Body of pancreas (tissue), 4 donors: Measurements from ENCODE around the gene MLLT10. TPM values are rescaled to one million over a fixed set of nuclear protein-coding genes. Genes with fewer than 3 reads are reported as not detected.

ENCODE experiments used
- ATAC-seq: fragments of 150-250 bp; one replicate; pipeline ENCODE4 v1.9.1; 2016
- DNase-seq, 4 donors: peaks; one replicate each; pipeline ENCODE4 v3.0.0-alpha.2; 2019
- H3K27ac ChIP-seq, 4 donors: fragments of 200-600 bp; sonication (generic); 1 replicate in 3 of 4; 2 replicates in 1 of 4; pipeline versions ENCODE4 v1.5.1 to v1.6.1; 2016 to 2019; ENCODE audit warnings: mild to moderate bottlenecking in 1 of 4, mixed read lengths in 1 of 4, moderate library complexity in 1 of 4
- H3K27me3 ChIP-seq, 2 donors: fragments of 200-600 bp; sonication (generic); one replicate each; pipeline ENCODE4 v1.6.0; 2016; ENCODE audit warnings: mild to moderate bottlenecking in 1 of 2
- H3K36me3 ChIP-seq, 2 donors: fragments of 200-600 bp; sonication (generic); replicated peaks in 1 of 2; 2 replicates each; pipeline ENCODE4 v1.5.1; 2016; ENCODE audit warnings: low read depth in 2 of 2; ENCODE audit not compliant: insufficient read depth in 1 of 2
- H3K4me1 ChIP-seq: fragments of 200-600 bp; sonication (generic); one replicate; pipeline ENCODE4 v1.6.0; 2016
- H3K4me3 ChIP-seq, 2 donors: fragments of 200-600 bp; sonication (generic); 1 replicate in 1 of 2; 2 replicates in 1 of 2; pipeline ENCODE4 v1.5.1; 2016 to 2019
- H3K9me3 ChIP-seq, 3 donors: fragments of 200-600 bp; sonication (generic); 1 replicate in 2 of 3; 2 replicates in 1 of 3; pipeline ENCODE4 v1.5.1; 2016
- POLR2A ChIP-seq, 3 donors: fragments of 450-650 bp; IDR thresholded peaks; one replicate each; pipeline ENCODE4 v1.6.1; 2016; ENCODE audit warnings: antibody characterized with exemption in 3 of 3, mild to moderate bottlenecking in 2 of 3
- WGBS, 2 donors: methylation state at CpG; one replicate each; pipeline ENCODE4 v1.1.5; 2017; 5-methylcytosine and 5-hydroxymethylcytosine counted together
- intact Hi-C: fragments of 100-400 bp; cut with DNase I; formaldehyde crosslinking; loops from one replicate; pipeline ENCODE4 v1.15.1; 2023
- total RNA-seq, 2 donors: library from RNA; depleted of rRNA; stranded (reverse); fragments of >200 nt; gene quantifications; one replicate each; pipeline ENCODE4 v1.1.0, GENCODE V29; 2016
- TF ChIP-seq, protein P1 (sequence below), 7 experiments: fragments of 450-650 bp in 4 of 7; fragments of 200-600 bp in 3 of 7; sonication (generic) in 3 of 7; IDR thresholded peaks; one replicate each; pipeline ENCODE4 v1.5.1; 2016 to 2019; ENCODE audit warnings: antibody characterized with exemption in 7 of 7

Gene MLLT10
- total RNA-seq, 2 donors from 2014 or later = 23.7 to 30.1 TPM

DNA sequence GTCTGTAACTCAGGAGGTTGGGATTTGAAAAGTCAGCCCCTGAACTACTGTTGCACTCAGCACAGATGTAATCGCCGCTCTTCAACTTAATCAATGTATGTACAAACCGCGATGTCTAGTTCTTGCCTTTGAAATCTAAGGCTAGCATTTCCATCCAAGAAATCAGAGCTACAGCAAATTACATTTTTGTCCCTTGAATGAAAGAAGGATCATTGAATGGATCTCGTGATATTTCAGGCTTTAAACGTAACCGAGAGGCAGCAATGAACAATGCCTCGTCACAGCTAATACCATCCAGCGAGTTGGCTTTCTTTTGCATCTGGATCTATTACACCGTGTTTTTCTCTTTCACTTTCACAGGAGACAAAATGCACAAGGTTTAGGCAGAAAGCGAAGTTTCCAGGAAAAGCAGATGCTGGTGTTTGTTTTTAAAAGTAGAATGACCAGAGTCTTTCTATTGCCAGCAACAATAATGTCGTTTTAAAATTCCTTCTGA is 14.0 kb upstream of the MLLT10 start:
- DNase-seq (no peak), ATAC-seq (no peak)
- Histone ChIP-seq H3K27ac (peak overlapping the region; percentile 33 to 76 (median 70)), H3K9me3 (no peaks in the 10 kb centered on the region), H3K4me3 (no peak overlapping the region), H3K36me3 (no peaks in the 10 kb centered on the region), H3K27me3 (no peaks in the 10 kb centered on the region), H3K4me1 (peaks cover 27% of the 10 kb centered on the region)
- TF ChIP-seq, protein P1, sequence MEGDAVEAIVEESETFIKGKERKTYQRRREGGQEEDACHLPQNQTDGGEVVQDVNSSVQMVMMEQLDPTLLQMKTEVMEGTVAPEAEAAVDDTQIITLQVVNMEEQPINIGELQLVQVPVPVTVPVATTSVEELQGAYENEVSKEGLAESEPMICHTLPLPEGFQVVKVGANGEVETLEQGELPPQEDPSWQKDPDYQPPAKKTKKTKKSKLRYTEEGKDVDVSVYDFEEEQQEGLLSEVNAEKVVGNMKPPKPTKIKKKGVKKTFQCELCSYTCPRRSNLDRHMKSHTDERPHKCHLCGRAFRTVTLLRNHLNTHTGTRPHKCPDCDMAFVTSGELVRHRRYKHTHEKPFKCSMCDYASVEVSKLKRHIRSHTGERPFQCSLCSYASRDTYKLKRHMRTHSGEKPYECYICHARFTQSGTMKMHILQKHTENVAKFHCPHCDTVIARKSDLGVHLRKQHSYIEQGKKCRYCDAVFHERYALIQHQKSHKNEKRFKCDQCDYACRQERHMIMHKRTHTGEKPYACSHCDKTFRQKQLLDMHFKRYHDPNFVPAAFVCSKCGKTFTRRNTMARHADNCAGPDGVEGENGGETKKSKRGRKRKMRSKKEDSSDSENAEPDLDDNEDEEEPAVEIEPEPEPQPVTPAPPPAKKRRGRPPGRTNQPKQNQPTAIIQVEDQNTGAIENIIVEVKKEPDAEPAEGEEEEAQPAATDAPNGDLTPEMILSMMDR (IDR thresholded peaks at IDR 0.05) = no peak
- peak in 1 of 3 donors; percentile 27 for TF ChIP-seq POLR2A (IDR thresholded peaks at IDR 0.05)
- intact Hi-C loops = no loop called here
- WGBS, 2 donors = 25 to 44% methylated on average over 12 of the region's 12 CpGs

DNA sequence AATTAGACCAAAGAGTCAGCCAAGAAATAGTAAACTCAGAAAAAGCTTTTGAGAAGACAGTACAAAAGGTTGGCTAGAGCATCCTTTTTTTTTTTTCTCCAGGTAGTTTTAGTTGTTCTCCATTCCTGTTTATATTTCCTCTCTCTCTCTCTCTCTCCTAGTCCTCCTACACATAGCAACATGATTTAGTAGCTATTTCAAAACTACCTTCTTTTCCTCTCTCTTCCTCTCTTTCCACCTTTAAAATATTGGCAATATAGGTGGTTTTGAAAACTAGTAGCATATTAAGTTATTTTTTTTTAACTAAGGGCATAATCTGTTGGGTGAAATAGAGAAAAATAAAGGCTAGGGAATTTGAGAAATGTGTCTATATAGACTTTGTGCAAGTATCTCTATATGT is 13.5 kb upstream of the MLLT10 start:
- DNase-seq (no peak), ATAC-seq (no peak)
- Histone ChIP-seq H3K4me1 (peaks cover 27% of the 10 kb centered on the region), H3K27me3 (no peaks in the 10 kb centered on the region), H3K27ac (peak overlapping the region in 2 of 4 donors; percentile 71 to 76), H3K36me3 (no peaks in the 10 kb centered on the region), H3K4me3 (no peak overlapping the region), H3K9me3 (no peaks in the 10 kb centered on the region)
- no peak for TF ChIP-seq POLR2A (IDR thresholded peaks at IDR 0.05)
- TF ChIP-seq, protein P1 (IDR thresholded peaks at IDR 0.05) = no peak
- intact Hi-C loops = no loop called here

DNA sequence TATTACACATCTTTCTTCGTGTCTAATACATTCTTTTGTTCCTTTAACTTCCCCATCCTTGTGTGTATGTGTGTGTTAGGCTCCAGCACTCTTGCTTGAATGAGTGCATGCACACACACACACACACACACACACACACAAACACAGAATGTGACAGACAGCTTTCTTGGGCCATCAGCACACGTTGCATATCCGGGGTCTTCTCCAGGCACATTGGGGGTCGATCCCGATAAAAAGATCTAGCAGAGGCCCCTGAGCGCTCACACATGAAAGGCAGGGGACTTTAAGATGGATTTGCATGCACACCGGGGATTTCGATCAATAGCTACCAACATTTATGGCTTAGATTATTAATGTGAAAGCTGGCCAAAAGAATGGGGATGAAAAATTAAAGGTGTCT is 13.1 kb upstream of the MLLT10 start:
- TF ChIP-seq, protein P1 (IDR thresholded peaks at IDR 0.05) = no peak
- no peak for TF ChIP-seq POLR2A (IDR thresholded peaks at IDR 0.05)
- Histone ChIP-seq H3K9me3 (no peaks in the 10 kb centered on the region), H3K27ac (peak overlapping the region in 1 of 4 donors; percentile 76), H3K36me3 (no peaks in the 10 kb centered on the region), H3K27me3 (no peaks in the 10 kb centered on the region), H3K4me3 (no peak overlapping the region), H3K4me1 (peaks cover 23% of the 10 kb centered on the region)
- DNase-seq (no peak), ATAC-seq (no peak)
- 51 to 65% methylated on average over 8 of the region's 8 CpGs for WGBS, 2 donors
- intact Hi-C loops = no loop called here

DNA sequence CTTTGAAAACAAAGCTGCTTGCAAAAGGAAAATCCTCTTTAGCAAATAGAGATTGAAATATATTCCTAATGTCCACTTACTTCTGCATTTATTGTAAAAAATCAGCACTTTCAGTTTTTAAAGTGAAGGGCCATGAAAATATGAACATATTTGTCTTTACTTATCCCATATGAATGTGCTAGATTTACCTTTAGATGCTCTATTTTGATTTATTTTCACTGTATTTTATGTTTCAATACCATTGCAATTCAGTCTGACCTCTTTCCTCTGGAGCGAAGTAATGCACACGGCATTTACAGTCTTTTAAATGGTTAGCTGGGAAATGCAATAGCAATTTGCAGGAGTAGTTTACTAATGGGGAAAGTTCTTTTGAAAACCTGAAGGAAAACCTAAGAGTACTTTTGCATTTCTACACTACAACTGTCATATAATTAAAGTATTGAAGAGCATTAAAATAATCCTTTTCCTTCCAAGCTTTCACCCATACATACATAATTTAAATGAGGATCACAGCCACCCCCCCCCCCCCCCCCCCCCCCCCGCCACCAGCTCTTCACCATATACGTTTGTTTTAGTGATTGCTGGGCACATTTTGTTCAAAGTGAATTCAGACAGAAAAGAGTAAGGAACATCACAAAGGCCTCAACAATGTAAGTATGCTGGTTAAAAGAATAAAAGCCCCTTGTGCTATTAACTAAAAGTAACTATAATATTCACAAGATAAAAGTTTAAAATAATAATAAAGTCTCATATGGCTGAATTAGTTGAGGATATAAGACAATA is 12.1 kb upstream of the MLLT10 start:
- no peak for ATAC-seq
- no peak for TF ChIP-seq POLR2A (IDR thresholded peaks at IDR 0.05)
- TF ChIP-seq, protein P1 (IDR thresholded peaks at IDR 0.05) = no peak
- WGBS, 2 donors = 75 to 76% methylated on average over 4 of the region's 4 CpGs
- Histone ChIP-seq H3K4me1 (peaks cover 18% of the 10 kb centered on the region), H3K4me3 (no peak overlapping the region), H3K27me3 (no peaks in the 10 kb centered on the region), H3K9me3 (no peaks in the 10 kb centered on the region), H3K36me3 (no peaks in the 10 kb centered on the region), H3K27ac (no peak overlapping the region)
- intact Hi-C loops = no loop called here
- no peak for DNase-seq
